Left lobe of liver (tissue), 2 donors: ENCODE data around the gene ITPKB. TPM values are rescaled to one million over a fixed set of nuclear protein-coding genes. Genes with fewer than 3 reads are reported as not detected.

Experiments
- ATAC-seq: fragments of 200-7000 bp; cut with Tn5 transposase; one replicate; pipeline ENCODE4 v1.9.1; 2020; ENCODE audit warnings: mild to moderate bottlenecking, moderate library complexity
- DNase-seq: peaks from one replicate; pipeline ENCODE4 v3.0.0-alpha.2; 2020; ENCODE audit warnings: low spot score
- total RNA-seq: library from RNA; stranded (reverse); gene quantifications from one replicate; pipeline ENCODE4 v1.2.1, GENCODE V29; 2021
- donor health status: DM: no; HTN: no; CAD: no; lungs with moderate emphysema.
- donor health status: DM: no; HTN: yes; CAD: no.

ITPKB gene
- total RNA-seq, 1 donor from 2014 or later: 3.1 TPM

DNA sequence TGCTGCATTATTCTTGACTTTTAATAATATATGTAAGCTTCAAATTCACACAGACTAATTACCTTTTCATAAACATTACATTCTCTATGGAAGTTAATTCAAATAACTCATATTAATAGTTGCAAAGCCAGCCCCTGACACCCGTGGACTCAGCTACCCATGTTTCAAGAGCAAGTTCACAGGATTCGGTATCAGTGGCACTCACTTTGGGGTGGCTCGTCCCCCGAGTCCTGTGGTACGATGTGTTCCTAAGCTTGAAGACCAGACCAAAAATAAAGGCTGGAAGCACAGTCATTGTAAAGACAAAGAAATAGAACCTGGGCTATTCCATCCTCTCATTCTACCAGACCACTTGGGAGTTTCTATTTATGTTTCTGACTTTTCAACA is 70.9 kb downstream of the ITPKB start:
- DNase-seq: no peak
- no peak for ATAC-seq

DNA sequence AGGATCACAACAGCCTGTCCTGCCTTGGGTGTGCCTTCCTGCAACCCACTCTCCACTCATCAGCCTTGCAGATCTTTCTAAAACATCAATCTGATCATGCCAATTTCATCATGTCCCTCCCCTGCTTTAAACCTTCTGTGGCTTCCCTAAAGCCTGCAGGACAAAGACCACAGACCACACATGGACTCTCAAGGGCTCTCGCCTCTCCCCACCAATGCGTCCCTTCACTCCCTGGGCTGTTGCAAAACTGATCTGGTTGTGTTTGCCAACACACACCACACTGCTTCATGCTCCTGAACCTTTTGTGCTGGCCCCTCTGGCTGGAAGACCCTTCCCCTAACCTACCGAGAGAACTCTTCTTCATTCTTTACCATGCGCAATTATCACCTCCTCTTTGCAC is 72.4 kb downstream of the ITPKB start:
- DNase-seq (no peak), ATAC-seq (no peak)

GRCh38 chr1:226666164-226666506 is 72.9 kb downstream of the ITPKB start:
- no peak for DNase-seq
- no peak for ATAC-seq

DNA sequence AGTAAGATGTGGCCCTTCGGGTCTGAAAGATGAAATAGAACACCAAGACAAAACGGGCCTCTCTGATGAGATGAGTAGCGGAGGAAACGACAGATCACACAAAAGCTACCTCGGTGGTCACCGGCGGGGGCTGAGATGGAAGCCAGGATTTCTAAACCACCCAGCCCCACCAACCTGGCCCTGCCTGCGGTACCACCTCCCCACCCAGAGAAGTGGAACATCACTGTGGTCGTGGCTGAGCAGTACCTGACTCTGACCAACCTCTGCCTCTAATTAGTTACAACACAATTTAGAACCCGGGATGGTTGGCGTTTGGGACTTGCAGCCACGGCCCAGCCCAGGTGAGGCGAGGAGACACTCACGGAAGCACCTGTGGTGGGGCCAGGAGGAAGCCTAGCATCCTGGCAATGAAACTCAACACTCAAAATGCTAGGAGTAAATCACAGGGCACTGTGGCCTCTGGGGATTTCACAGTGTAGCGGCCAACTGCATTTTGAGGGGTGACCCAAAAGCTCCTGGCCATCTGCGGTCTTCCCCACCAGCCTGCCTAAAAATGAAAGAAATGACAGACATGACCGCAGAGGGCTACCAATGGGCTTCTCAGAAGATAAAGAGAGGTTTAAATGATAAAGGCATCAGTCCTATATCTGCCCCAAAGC is 73.4 kb downstream of the ITPKB start:
- no peak for DNase-seq

GRCh38 chr1:226664413-226665101 is 74.5 kb downstream of the ITPKB start:
- no peak for DNase-seq

More for the DNA sequence above, 73.4 kb downstream of the ITPKB start:
- ATAC-seq: no peak

DNA sequence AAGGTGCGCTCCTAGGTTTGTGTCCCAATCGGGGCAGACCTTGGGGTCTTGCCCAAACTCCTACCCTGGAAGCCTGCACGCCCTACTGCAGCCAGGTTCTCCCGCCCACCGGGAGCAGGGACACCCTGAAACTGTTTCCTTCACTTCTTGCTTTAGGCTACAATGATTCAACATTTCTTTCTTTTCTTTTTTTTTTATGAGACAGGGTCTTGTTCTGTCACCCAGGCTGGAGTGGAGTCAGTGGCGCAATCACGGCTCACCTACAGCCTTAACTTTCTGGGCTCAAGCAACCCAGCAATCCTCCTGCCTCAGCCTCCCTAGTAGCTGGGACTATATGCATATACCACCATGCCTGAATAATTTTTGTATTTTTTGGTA is 75.8 kb downstream of the ITPKB start:
- no peak for ATAC-seq
- DNase-seq: no peak

More at GRCh38 chr1:226664413-226665101, 74.5 kb downstream of the ITPKB start:
- ATAC-seq: peak; percentile 16

DNA sequence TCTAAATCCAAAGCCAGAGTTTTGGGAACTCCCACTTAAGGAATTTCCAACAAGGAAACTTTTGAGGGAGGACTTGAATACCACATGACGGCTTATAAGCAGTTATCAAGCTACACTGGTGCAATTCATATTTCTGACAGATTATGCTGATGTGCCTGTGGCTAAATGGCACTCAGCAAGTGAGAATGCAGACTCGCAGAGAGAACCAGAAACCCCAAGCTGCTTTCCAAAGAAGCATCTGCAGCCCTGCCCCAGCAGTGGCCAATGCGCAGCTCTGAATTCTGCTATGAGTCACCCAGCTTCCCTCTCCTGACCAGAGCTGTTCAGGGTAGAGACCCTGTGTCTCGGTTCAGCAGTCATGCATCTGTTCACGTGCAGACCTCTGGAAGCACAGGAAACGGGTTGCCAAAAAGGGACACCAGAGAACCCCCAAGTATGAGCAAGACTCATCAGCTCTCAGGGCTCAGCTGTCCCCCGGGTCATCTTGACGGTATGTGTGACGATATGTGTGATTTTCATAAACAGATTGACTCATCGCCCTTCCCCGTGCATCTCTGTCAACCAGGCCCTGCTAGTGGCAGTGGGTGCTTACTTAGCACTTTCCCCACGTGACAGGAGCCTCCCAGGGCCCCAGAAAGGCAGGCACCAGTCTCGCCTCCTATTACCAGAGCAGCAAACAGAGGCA is 76.3 kb downstream of the ITPKB start:
- ATAC-seq (peak; percentile 58), DNase-seq (no peak)

DNA sequence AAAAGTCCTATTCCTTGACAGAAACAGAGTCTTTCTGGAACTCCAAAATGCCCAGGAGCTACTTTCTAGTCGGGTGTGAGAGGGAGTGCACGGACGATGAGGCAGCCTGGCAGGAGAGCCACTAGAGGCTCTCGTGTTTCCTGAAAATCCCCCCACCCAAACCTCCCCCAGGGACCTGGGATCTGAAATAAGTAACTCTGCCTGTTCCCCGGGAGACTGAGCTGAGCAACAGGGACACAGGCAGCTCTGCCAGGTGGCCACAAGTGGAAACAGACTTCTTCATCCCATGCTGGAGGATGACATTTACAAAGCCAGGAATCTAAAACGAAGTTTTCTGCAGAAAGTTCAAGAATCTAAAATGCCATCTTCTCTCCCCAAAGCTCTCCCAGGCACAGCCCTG is 77.1 kb downstream of the ITPKB start:
- no peak for DNase-seq
- ATAC-seq: no peak

DNA sequence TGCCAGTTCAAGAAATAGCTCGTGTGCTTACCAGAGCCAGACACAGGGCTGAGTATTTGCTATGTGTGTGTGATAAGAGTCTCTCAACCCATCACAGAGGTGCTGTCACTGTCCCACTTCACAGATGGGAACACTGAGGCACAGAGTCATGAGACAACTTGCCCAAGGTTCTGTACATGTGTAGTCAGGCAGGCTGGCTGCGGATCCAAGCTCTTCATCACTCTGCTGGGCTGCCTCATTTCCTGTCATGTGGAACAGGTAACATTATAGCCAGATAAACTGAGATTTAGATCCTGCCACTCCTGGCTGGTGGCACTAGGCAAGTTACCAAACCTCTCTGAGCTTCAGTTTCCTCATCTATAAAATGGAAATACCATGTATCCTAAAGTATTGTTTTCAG is 77.8 kb downstream of the ITPKB start:
- no peak for DNase-seq
- no peak for ATAC-seq

GRCh38 chr1:226660410-226661182 is 78.5 kb downstream of the ITPKB start:
- ATAC-seq: peak; percentile 65
- no peak for DNase-seq

GRCh38 chr1:226659641-226660040 is 79.4 kb downstream of the ITPKB start:
- DNase-seq (no peak), ATAC-seq (no peak)

GRCh38 chr1:226659136-226659535 is 79.9 kb downstream of the ITPKB start:
- no peak for DNase-seq

GRCh38 chr1:226658546-226659125 is 80.4 kb downstream of the ITPKB start:
- DNase-seq (no peak), ATAC-seq (no peak)

More at GRCh38 chr1:226659136-226659535, 79.9 kb downstream of the ITPKB start:
- ATAC-seq: no peak

GRCh38 chr1:226657895-226658545 is 81.1 kb downstream of the ITPKB start:
- no peak for ATAC-seq
- no peak for DNase-seq

DNA sequence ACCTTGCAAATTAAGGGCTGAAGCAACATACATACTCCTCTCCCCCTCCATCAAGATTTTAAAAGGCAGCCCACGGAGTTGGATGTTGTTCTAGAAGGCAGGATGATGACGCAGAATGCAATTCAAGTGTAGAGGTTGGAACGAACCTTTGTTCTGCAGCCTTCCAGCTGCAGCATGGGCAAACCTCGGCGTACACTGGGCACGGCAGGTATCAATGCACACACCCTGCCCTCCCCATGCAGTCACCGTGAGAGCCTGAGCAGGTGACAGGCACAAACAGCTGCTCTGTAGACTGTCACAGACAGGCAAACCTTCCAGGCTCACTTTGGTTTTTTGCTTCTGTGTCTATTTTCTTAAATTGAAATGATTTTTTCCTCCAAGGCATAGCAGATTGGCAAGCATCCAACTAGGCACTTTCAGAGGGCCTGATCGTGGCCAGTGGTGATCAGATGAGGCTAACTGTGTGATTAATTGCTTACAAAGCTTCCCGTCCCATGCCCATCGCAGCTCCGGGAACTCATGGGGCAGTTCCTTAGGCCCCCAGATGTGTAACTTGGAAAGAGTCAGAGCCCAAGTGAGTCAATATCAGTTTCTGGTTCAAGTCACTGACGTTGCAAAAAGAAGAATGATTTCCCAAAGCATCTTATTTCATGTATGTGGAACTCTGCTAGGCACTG is 82.3 kb downstream of the ITPKB start:
- DNase-seq: no peak
- ATAC-seq: no peak

DNA sequence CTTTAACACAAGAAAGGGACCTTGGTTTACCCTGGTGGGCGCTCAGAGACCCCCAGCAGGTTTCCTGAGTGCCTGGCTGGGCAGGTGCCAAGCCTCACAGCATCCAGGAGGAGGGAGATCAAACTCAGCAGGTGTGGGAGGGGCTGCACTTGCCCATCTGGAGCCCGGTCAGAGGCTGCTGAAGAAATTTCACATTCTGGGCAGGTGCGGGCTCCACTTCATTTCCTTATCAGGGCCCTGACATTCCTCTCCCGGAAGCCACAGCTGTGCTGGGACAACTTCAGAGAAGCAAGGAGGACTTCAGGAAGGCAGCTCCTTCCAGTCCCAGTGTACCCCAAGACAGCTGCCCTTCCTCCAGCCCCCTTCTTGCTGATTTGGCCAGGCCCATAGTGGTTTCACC is 82.9 kb downstream of the ITPKB start:
- ATAC-seq: no peak
- no peak for DNase-seq

DNA sequence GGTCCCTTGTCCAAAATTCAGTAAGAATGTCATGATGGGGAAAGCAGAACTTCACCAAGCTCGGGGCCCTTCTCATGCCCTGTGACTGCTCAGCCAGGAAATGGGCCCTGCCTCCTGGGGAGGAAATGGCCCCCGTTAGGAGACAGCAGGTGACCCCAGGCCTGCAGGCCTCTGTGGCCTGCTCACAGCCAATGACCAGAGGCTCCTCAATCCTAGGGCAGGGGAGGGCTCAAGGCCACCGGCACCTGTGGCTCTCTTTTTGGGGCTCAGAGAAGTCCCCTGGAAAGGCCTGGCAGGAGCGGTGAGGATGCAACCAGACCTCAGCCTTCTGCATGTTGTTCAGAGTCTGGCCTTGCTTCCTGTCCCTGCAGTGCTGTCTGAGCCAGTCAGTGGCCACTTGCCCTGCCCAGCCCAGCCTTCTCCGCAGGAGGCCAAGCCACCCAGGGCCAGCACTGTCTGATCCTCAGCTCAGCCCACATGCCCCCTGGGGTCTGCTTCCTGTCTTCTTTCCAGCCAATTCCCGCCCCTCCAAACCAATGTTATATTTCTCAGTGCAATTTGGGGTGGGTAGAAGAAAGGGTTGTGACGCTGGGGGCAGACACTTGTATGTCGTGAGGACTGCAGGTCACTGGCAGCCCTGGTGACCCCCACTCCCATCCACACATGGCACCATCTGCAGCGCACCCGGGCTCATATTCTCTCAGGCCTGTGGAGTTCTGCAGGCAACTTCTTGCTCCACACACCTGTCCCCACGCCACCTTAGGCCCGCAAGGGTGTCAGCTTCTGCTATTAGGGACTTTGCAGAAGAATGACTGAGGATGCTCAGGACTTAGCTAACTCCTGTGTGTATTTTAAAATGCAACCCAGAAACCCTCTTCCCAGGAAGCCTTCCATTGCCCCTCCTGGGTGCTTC is 83.6 kb downstream of the ITPKB start:
- no peak for DNase-seq
- peak; percentile 33 for ATAC-seq

DNA sequence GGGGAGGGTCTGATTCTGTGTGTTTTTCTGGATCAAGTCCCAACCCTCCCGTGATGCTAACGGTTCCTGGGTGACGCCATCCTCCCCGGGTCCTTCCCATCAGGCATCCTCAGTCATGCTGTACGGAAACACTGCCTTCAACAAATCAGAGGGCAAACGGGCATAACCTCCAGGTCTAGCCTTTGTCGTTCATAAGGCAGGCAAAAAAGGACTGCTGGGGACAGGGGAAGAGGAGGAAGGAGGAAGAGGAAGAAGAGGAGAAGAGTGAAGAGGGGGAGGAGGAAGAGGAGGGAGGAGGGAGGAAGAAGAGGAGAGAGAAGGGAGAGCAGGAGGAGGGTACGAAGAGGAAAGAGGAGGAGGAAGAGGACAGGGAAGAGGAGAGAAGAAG is 84.4 kb downstream of the ITPKB start:
- no peak for DNase-seq
- ATAC-seq: no peak
